HFF-Myc (cell line): ENCODE results near the gene TSSK6.

Experiments
- DNase-seq: peaks from one replicate; pipeline ENCODE4 v3.0.0-alpha.2; 2011; ENCODE audit warnings: low read depth; ENCODE audit errors: extremely low read depth
- H3K4me3 ChIP-seq: replicated peaks from 2 replicates; pipeline ENCODE4 v1.5.1; 2011; ENCODE audit warnings: low read depth, mild to moderate bottlenecking, control low read depth, low read length
- CTCF ChIP-seq: IDR thresholded peaks from 2 replicates; pipeline ENCODE4 v1.5.1; 2012; ENCODE audit warnings: mild to moderate bottlenecking, low read depth, low read length, control low read depth; ENCODE audit errors: missing control alignments

TSSK6 gene

DNA sequence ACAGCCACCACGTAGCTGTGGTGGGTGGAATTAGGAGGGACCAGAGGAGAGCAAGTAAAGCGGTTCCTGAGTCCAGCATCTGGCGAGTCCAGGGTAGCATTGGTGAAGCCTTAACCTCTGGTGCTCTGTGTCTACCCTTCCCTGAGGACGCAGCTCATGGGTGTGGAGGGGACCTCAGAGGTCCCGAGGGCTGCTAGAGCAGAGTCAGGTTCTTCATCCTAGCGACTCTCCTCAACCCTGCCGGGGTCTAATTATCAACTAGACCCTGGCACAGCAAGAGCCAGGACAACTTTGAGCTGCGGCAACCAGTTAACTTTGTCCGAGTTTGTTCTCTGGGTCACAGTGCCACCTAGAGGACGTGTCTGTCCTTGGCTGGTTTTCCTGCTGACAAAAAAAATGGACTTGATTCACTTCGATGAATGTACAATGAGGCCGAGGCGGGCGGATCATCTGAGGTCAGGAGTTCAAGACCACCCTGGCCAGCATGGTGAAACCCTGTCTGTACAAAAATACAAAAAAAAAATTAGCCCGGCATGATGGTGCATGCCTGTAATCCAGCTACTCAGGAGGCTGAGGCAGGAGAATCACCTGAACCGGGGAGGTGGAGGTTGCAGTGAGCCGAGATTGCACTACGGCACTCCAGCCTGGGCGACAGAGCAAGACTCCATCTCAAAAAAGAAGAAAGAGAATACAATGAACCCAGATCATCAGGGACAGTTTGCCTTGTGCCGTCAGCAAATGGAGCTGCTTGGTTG is 25.0 kb downstream of the TSSK6 start:
- DNase-seq = peak; percentile 67
- no peak overlapping the region for H3K4me3 ChIP-seq
- TF ChIP-seq CTCF = peak; percentile 79

DNA sequence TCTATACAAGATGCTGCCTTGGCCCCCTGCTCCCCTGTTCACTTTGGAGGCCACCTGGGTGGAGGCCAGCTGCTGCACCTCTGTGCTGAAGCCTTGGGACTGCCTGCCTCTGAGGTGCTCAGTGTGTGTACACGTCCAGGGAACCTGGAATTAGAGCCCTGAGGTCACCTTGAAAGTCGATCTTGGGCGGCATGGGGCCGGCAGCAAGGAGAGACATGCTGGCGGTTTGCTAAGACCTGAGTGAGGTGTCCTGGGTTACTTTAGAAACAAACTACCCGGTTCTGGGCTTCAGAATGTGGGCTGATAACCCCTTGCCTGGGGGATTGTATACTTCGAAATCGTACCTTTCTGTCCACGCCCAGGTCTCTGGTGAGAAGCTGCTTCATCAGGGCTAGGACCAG is 25.5 kb downstream of the TSSK6 start:
- H3K4me3 ChIP-seq = no peak overlapping the region
- DNase-seq = no peak
- no peak for TF ChIP-seq CTCF

GRCh38 chr19:19488875-19489690 is 26.3 kb downstream of the TSSK6 start:
- DNase-seq = peak; percentile 92
- no peak overlapping the region for H3K4me3 ChIP-seq
- TF ChIP-seq CTCF = no peak

GRCh38 chr19:19487950-19488874 is 27.1 kb downstream of the TSSK6 start:
- TF ChIP-seq CTCF = no peak
- DNase-seq = no peak

GRCh38 chr19:19487077-19487949 is 28.0 kb downstream of the TSSK6 start:
- TF ChIP-seq CTCF = no peak
- no peak for DNase-seq
- H3K4me3 ChIP-seq = no peak overlapping the region

More at GRCh38 chr19:19487950-19488874, 27.1 kb downstream of the TSSK6 start:
- H3K4me3 ChIP-seq = no peak overlapping the region
